ENCODE results near the gene OR10V1.
A peak's percentile ranks its signal among the peaks of the same experiment; 100 is the strongest.

The OR10V1 gene

GRCh38 chr11:59668950-59669610, 44.6 kb downstream of the OR10V1 start, which contains the start of gene PATL1:
Gene PATL1 (minus strand): TSS chr11:59669037. CDS start chr11:59668895, 142 bp downstream.
- peak; percentile 98 for DNase-seq (ENCODE audit: low read depth)

GRCh38 chr11:59668188-59668949, 45.3 kb downstream of the OR10V1 start:
- DNase-seq (ENCODE audit: low read depth) = peak; percentile 24

DNA sequence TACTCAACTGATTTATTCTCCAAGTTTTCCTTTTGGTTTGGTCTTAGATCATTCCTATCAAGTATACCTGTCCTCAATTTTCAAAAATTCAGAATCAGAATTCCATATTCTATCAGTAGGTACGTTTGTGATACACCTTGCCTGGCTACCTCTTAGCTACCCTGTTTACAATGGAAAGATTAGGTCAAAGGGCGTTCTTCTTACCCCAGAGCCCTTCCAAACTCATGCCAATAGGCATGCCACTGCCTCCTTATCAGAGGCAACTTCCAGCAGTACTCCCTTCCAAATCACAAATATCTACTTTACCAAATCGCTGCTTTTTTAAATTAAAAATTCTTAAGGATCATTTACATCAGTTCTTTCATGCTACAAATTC, 45.8 kb downstream of the OR10V1 start:
- no peak for DNase-seq (ENCODE audit: low read depth)

GRCh38 chr11:59666969-59667368, 46.7 kb downstream of the OR10V1 start:
- peak; percentile 55 for DNase-seq (ENCODE audit: low read depth)
